ENCODE measurements around the gene SEL1L.

DNA sequence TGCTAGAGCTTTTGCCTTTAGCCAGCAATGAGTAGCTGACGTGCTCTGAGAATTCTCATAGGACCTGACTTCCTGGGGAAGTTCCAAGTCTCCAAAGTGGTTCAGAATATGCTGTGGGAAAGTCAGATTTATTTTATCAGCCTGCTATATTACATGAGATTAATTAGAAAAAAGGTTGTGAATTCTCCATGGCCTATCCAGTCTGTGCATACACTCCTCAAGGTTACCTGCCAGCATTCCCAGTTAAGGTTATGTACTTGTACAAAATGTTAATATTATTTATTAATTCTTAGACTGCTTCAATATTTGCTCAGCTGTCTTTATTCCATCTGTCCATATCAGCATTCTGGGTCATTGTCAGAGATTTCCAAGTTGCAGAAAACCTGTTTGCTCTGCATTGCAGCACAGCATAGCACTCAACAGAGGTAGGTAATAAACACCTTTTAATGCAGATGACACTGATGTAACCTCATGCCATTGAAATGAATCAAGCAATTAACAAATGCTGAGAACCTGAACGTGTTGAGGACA, 2.7 kb upstream of the SEL1L start:
- TF ChIP-seq, protein P1, sequence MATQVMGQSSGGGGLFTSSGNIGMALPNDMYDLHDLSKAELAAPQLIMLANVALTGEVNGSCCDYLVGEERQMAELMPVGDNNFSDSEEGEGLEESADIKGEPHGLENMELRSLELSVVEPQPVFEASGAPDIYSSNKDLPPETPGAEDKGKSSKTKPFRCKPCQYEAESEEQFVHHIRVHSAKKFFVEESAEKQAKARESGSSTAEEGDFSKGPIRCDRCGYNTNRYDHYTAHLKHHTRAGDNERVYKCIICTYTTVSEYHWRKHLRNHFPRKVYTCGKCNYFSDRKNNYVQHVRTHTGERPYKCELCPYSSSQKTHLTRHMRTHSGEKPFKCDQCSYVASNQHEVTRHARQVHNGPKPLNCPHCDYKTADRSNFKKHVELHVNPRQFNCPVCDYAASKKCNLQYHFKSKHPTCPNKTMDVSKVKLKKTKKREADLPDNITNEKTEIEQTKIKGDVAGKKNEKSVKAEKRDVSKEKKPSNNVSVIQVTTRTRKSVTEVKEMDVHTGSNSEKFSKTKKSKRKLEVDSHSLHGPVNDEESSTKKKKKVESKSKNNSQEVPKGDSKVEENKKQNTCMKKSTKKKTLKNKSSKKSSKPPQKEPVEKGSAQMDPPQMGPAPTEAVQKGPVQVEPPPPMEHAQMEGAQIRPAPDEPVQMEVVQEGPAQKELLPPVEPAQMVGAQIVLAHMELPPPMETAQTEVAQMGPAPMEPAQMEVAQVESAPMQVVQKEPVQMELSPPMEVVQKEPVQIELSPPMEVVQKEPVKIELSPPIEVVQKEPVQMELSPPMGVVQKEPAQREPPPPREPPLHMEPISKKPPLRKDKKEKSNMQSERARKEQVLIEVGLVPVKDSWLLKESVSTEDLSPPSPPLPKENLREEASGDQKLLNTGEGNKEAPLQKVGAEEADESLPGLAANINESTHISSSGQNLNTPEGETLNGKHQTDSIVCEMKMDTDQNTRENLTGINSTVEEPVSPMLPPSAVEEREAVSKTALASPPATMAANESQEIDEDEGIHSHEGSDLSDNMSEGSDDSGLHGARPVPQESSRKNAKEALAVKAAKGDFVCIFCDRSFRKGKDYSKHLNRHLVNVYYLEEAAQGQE (IDR thresholded peaks at IDR 0.05; ENCODE audit: borderline replicate concordance) = no peak
- no peak for TF ChIP-seq SMC3 (conservative IDR thresholded peaks at IDR 0.05; ENCODE audit: poor library complexity)
